Activated CD4-positive, CD25-positive, alpha-beta regulatory T cell treated with anti-CD3 and anti-CD28 coated beads, Interleukin-2, amount 50 U/mL, for 16 hours (primary cell): ENCODE data around the gene AIF1.

Source experiments
- DNase-seq: peaks from one replicate; pipeline ENCODE4 v3.0.0-alpha.2; 2020; ENCODE audit warnings: low read depth, low spot score

AIF1 gene

GRCh38 chr6:31663961-31664789 lies 49.1 kb downstream of the AIF1 start:
- DNase-seq, result no peak

- DNase-seq, result peak; percentile 85
These were observed 49.9 kb downstream of the AIF1 start, which contains the start of gene GPANK1 for GRCh38 chr6:31664790-31665500. GPANK1 (minus strand) TSS chr6:31664997; CDS start chr6:31664478, 519 bp downstream.

GRCh38 chr6:31665501-31666336 lies 50.7 kb downstream of the AIF1 start, which contains the start of gene CSNK2B:
CSNK2B (plus strand) TSS chr6:31666080; CDS start chr6:31666832, 752 bp downstream.
- peak; percentile 98 for DNase-seq

- no peak for DNase-seq
These were observed 51.4 kb downstream of the AIF1 start for GRCh38 chr6:31666337-31666965.
